ENCODE measurements around the gene SNRPA1.

GRCh38 chr15:101342056-101342455 is 47.0 kb upstream of the SNRPA1 start:
- TF ChIP-seq EZH2 (IDR thresholded peaks at IDR 0.05; ENCODE audit: insufficient read depth, poor library complexity, severe bottlenecking) = no peak
- no peak for TF ChIP-seq EZH2phosphoT487 (IDR thresholded peaks at IDR 0.05; ENCODE audit: insufficient read depth, low read depth)
